ENCODE measurements around the gene ITPK1. TPM values are rescaled to one million over a fixed set of nuclear protein-coding genes. Genes with fewer than 3 reads are reported as not detected.

Gene ITPK1
- total RNA-seq, 2 experiments from 2014 or later = 12.2 to 18.9 TPM

- DNase-seq = no peak
- H3K9me3 Mint-ChIP-seq = no peaks in the 10 kb centered on the region
- H3K4me1 Mint-ChIP-seq (ENCODE audit: low read depth) = peaks cover 30% of the 10 kb centered on the region
- H3K4me3 Mint-ChIP-seq = no peak overlapping the region
- CTCF ChIA-PET = interaction anchor here (0.9 kb wide), 2 partner anchors 16 to 48 kb away, joined by 3 to 4 read pairs; no protein-coding TSS in a partner anchor
- H3K27me3 Mint-ChIP-seq (ENCODE audit: low read depth) = no peaks in the 10 kb centered on the region
- intact Hi-C loops (cut with micrococcal nuclease) = no loop called here
- no peaks in the 10 kb centered on the region for H3K36me3 Mint-ChIP-seq (ENCODE audit: low read depth)
- no peak overlapping the region for H3K27ac Mint-ChIP-seq
Observed at GRCh38 chr14:93061380-93062012, 54.2 kb downstream of the ITPK1 start.

GRCh38 chr14:93060841-93061240, 54.9 kb downstream of the ITPK1 start:
- H3K9me3 Mint-ChIP-seq = no peaks in the 10 kb centered on the region
- no peak for DNase-seq
- no peak overlapping the region for H3K27ac Mint-ChIP-seq
- H3K4me3 Mint-ChIP-seq = no peak overlapping the region
- peaks cover 24% of the 10 kb centered on the region for H3K4me1 Mint-ChIP-seq (ENCODE audit: low read depth)
- CTCF ChIA-PET = interaction anchor here (0.9 kb wide), 1 partner anchor 17 kb away, joined by 4 read pairs; no protein-coding TSS in a partner anchor
- intact Hi-C loops (cut with micrococcal nuclease) = no loop called here
- peaks cover under 1% of the 10 kb centered on the region for H3K36me3 Mint-ChIP-seq (ENCODE audit: low read depth)
- H3K27me3 Mint-ChIP-seq (ENCODE audit: low read depth) = no peaks in the 10 kb centered on the region

GRCh38 chr14:93059917-93060545, 55.7 kb downstream of the ITPK1 start:
- intact Hi-C loops (cut with micrococcal nuclease) = no loop called here
- peaks cover 3% of the 10 kb centered on the region for H3K36me3 Mint-ChIP-seq (ENCODE audit: low read depth)
- H3K27ac Mint-ChIP-seq = no peak overlapping the region
- peaks cover 16% of the 10 kb centered on the region for H3K4me1 Mint-ChIP-seq (ENCODE audit: low read depth)
- CTCF ChIA-PET = no interaction called here
- no peaks in the 10 kb centered on the region for H3K27me3 Mint-ChIP-seq (ENCODE audit: low read depth)
- DNase-seq = no peak
- no peak overlapping the region for H3K4me3 Mint-ChIP-seq
- H3K9me3 Mint-ChIP-seq = no peaks in the 10 kb centered on the region

DNA sequence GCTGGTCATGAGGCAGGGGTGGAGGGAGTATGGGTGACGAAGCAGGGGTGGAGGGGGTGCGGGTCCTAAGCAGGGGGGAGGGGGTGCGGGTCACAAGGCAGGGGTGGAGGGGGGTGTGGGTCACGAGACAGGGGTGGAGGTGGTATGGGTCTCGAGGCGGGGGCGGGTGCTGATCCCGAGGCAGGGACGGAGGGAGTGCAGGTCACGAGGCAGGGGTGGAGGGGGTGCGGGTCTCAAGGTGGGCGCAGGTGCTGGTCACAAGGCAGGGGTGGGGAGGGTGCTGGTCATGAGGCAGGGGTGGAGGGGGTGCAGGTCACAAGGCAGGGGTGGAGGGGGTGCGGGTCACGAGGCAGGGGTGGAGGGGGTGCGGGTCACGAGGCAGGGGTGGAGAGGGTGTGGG, 56.5 kb downstream of the ITPK1 start:
- H3K4me1 Mint-ChIP-seq (ENCODE audit: low read depth) = peaks cover 10% of the 10 kb centered on the region
- no peaks in the 10 kb centered on the region for H3K9me3 Mint-ChIP-seq
- H3K4me3 Mint-ChIP-seq = no peak overlapping the region
- no peaks in the 10 kb centered on the region for H3K27me3 Mint-ChIP-seq (ENCODE audit: low read depth)
- intact Hi-C loops (cut with micrococcal nuclease) = no loop called here
- CTCF ChIA-PET = no interaction called here
- H3K36me3 Mint-ChIP-seq (ENCODE audit: low read depth) = peaks cover 3% of the 10 kb centered on the region
- no peak for DNase-seq
- no peak overlapping the region for H3K27ac Mint-ChIP-seq

DNA sequence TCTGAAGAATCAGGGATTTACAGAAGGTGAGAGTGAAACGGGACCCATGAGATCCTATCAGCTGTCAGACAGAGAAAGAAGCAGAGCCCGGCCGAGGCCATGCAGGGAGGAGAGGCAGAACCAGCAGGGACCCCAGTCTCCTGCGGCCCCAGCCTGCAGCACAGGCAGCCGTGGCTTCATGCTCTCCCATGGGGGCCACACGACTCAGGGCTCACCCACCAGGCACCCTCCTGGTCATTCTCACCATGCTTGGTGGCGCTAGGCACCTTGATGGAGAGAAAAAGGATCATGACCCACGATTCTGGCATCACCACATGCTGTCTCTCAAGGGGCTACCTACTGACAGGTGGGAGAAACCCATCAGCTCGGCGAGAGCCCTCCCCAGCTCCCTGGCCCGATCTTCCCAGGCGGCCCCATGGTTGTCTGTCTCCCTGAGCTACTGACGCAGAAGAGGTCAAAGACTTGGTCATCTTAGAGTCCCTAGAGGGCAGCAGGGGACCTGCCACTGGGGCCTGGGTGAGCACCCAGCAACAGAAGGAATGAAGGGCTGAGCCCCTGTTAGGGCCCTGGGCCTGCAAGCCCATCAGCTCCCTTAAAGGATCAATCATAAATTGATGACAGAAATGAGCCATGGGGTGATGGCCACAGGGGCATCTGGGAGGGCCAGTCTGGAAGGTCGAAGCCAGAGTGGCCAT, 58.0 kb downstream of the ITPK1 start:
- Mint-ChIP-seq H3K27me3 (ENCODE audit: low read depth) (no peaks in the 10 kb centered on the region), H3K36me3 (ENCODE audit: low read depth) (peaks cover 3% of the 10 kb centered on the region), H3K4me3 (no peak overlapping the region), H3K27ac (no peak overlapping the region), H3K9me3 (no peaks in the 10 kb centered on the region), H3K4me1 (ENCODE audit: low read depth) (peaks cover 10% of the 10 kb centered on the region)
- intact Hi-C loops (cut with micrococcal nuclease) = no loop called here
- no peak for DNase-seq
- CTCF ChIA-PET = no interaction called here

DNA sequence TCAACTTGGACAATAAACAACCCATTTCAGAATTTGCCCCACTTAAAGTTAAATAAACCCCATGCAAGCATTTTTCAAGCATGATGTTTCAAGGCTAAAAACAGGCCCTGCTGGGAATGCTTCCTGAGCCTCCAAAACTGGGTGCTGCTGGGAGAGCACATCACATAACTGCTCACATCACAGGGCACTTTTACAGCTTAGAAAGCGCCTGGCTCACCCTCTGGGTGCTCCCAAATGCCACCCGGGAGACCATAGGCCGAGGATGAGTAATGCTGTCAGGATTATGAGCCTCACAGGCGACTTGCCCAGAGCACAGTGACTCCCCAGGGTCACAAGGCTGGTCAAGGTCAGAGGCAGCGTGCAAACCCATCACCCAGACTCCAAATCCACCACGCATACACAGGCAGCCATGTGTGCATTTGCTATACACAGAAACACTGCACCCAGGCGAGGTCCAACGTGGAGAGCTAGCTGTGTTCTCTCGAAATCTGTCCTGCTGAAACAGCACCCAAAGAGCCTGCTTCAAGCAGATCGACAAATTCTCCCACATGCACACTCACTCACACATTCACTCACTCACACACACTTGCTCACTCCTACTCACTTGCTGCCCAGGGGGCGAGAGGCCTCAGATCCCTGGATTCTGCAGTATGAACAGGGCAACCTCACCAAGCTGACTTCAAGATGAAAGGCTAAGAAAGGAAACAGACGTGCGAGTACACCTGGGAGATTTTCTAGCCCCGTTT, 58.7 kb downstream of the ITPK1 start:
- intact Hi-C loops (cut with micrococcal nuclease) = no loop called here
- H3K4me1 Mint-ChIP-seq (ENCODE audit: low read depth) = peaks cover 10% of the 10 kb centered on the region
- CTCF ChIA-PET = no interaction called here
- H3K9me3 Mint-ChIP-seq = no peaks in the 10 kb centered on the region
- no peak overlapping the region for H3K27ac Mint-ChIP-seq
- H3K27me3 Mint-ChIP-seq (ENCODE audit: low read depth) = no peaks in the 10 kb centered on the region
- no peak overlapping the region for H3K4me3 Mint-ChIP-seq
- peaks cover 3% of the 10 kb centered on the region for H3K36me3 Mint-ChIP-seq (ENCODE audit: low read depth)
- DNase-seq = no peak

DNA sequence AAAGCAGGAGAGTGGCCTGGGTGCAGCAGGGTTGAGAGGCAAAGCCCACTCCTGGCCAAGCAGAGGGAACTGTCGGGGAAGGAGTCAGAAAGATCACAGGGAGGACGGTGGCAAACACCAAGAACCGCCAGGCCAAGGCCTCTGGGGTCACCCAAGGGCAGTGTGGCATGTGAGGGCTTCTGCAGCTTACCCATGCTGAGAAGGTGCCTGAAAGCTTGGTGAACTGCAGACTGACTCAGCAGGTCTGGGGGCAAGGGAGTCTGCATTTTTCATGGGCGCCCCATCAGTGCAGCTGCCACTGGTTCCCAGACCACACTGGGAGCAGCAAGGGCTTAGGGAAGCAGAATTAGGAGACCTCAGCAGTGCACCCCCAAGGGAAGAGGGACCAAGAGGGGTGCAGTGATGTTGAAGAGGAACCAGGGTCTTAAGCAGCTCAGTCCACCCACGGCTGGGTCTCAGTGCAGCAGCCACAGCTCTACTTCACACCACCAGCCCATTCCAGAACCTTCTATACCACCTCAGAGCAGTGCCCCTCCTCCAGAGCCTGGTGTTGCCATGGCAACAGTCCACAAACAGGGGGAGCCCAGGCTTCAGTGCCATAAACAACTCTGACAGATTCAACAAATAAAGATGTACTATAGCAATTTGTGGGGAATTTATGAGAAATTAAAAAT, 59.4 kb downstream of the ITPK1 start:
- Mint-ChIP-seq H3K27me3 (ENCODE audit: low read depth) (no peaks in the 10 kb centered on the region), H3K4me3 (no peak overlapping the region), H3K4me1 (ENCODE audit: low read depth) (peaks cover 9% of the 10 kb centered on the region), H3K27ac (no peak overlapping the region), H3K9me3 (no peaks in the 10 kb centered on the region), H3K36me3 (ENCODE audit: low read depth) (peaks cover 3% of the 10 kb centered on the region)
- no peak for DNase-seq
- intact Hi-C loops (cut with micrococcal nuclease) = no loop called here
- CTCF ChIA-PET = interaction anchor here (0.9 kb wide), 1 partner anchor 88 kb away, joined by 3 read pairs; no protein-coding TSS in a partner anchor

GRCh38 chr14:93055651-93056115, 60.0 kb downstream of the ITPK1 start:
- Mint-ChIP-seq H3K27ac (no peak overlapping the region), H3K4me1 (ENCODE audit: low read depth) (peaks cover 6% of the 10 kb centered on the region), H3K36me3 (ENCODE audit: low read depth) (peaks cover 3% of the 10 kb centered on the region), H3K9me3 (no peaks in the 10 kb centered on the region), H3K27me3 (ENCODE audit: low read depth) (no peaks in the 10 kb centered on the region), H3K4me3 (no peak overlapping the region)
- DNase-seq = no peak
- intact Hi-C loops (cut with micrococcal nuclease) = no loop called here
- CTCF ChIA-PET = interaction anchor here (0.9 kb wide), 1 partner anchor 87 kb away, joined by 3 read pairs; no protein-coding TSS in a partner anchor

DNA sequence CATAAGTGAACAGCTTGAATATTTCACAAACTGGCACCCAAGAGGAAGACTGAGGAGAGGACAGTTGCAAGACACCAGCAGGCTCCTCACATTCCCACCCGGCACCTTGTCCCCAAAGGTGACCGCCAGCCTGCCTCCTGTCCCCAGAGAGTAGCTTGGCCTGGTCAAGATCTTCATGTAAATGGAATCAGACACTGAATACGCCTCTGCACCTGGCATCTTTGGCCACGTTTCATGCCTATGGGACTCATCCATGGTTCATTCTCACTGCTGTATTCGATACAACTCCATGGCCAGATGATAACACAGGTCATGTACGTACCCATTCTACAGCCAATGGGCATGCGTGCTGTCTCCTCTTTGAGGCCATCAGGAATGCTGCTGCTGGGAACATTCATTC, 60.8 kb downstream of the ITPK1 start:
- Mint-ChIP-seq H3K9me3 (no peaks in the 10 kb centered on the region), H3K4me3 (no peak overlapping the region), H3K27ac (no peak overlapping the region), H3K36me3 (ENCODE audit: low read depth) (peaks cover 3% of the 10 kb centered on the region), H3K4me1 (ENCODE audit: low read depth) (no peaks in the 10 kb centered on the region), H3K27me3 (ENCODE audit: low read depth) (no peaks in the 10 kb centered on the region)
- intact Hi-C loops (cut with micrococcal nuclease) = no loop called here
- CTCF ChIA-PET = no interaction called here
- no peak for DNase-seq

DNA sequence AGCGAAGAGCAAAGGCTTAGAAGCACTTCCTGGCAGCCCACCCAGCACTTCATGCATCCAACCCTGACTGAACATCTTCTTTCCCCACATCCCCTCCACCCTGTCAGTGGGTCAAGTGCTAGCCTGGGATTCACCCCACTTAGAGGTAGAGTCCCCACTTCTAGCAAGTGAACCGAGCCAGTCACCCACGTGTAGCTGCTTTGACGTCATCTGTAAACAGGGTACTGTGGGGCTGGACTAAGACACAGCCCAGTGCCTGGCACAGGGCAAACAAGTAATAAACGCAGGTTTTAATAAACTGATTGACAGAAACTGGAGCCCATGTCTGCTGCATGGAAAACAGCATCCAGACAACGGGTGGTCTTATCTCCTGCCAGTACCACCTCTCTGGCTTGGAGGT, 61.7 kb downstream of the ITPK1 start:
- intact Hi-C loops (cut with micrococcal nuclease) = no loop called here
- H3K27me3 Mint-ChIP-seq (ENCODE audit: low read depth) = no peaks in the 10 kb centered on the region
- H3K4me3 Mint-ChIP-seq = no peak overlapping the region
- H3K36me3 Mint-ChIP-seq (ENCODE audit: low read depth) = peaks cover 3% of the 10 kb centered on the region
- no peak for DNase-seq
- H3K27ac Mint-ChIP-seq = no peak overlapping the region
- no peaks in the 10 kb centered on the region for H3K4me1 Mint-ChIP-seq (ENCODE audit: low read depth)
- no peaks in the 10 kb centered on the region for H3K9me3 Mint-ChIP-seq
- CTCF ChIA-PET = interaction anchor here (0.6 kb wide), 1 partner anchor 110 kb away, joined by 4 read pairs; no protein-coding TSS in a partner anchor

GRCh38 chr14:93051600-93052546, 63.9 kb downstream of the ITPK1 start:
- Mint-ChIP-seq H3K9me3 (no peaks in the 10 kb centered on the region), H3K27me3 (ENCODE audit: low read depth) (no peaks in the 10 kb centered on the region), H3K27ac (no peak overlapping the region), H3K36me3 (ENCODE audit: low read depth) (peaks cover 3% of the 10 kb centered on the region), H3K4me1 (ENCODE audit: low read depth) (no peaks in the 10 kb centered on the region), H3K4me3 (no peak overlapping the region)
- no peak for DNase-seq
- intact Hi-C loops (cut with micrococcal nuclease) = no loop called here
- CTCF ChIA-PET = no interaction called here

Data from activated naive CD4-positive, alpha-beta T cell treated with anti-CD3 and anti-CD28 coated beads for 36 hours (primary cell).